HCT116 (cell line): ENCODE results near the gene FKBP2. TPM values are rescaled to one million over a fixed set of nuclear protein-coding genes. Genes with fewer than 3 reads are reported as not detected.

Experiments
- ATAC-seq: fragments of 200-7000 bp; cut with Tn5 transposase; 2 replicates; pipeline ENCODE4 v1.9.1; 2020; ENCODE audit warnings: mild to moderate bottlenecking, moderate library complexity
- BruUV-seq: library from RNA; stranded (reverse); fragments of 400-500 nt; replicated peaks from 2 replicates; lab custom pipeline; 2021; lab: Mats Ljungman, UMichigan
- CTCF ChIA-PET: fragments of 300-600 bp; sonication (Branson Sonifier 250); formaldehyde crosslinking; loops from one replicate; lab custom pipeline; 2021; ENCODE audit warnings: antibody characterized with exemption; lab: Charles Lee
- POLR2A ChIA-PET: fragments of 300-600, 350-600 bp; sonication (Branson Sonifier 250); formaldehyde crosslinking; loops from one replicate; lab custom pipeline; 2021; ENCODE audit warnings: antibody characterized with exemption; lab: Charles Lee
- RAD21 ChIA-PET, 2 experiments: fragments of 300-600 bp; sonication (Branson Sonifier 250); formaldehyde crosslinking; loops; one replicate each; lab custom pipeline; 2023; ENCODE audit warnings: low total read pairs in 2 of 2; ENCODE audit not compliant: uncharacterized antibody in 2 of 2, unreplicated experiment in 2 of 2, low non-redundant PET in 1 of 2; lab: Charles Lee
- DNase-seq: peaks from one replicate; pipeline ENCODE4 v3.0.0-alpha.2; 2010; ENCODE audit warnings: low read depth, low spot score
- H2AFZ ChIP-seq: fragments of 200-600 bp; shearing (Covaris generic), sonication (generic); 2 replicates; pipeline ENCODE4 v1.6.1; 2017; ENCODE audit warnings: low read depth, mixed run types, mixed read lengths, antibody characterized with exemption, low read length; ENCODE audit not compliant: poor library complexity, severe bottlenecking
- H3K27ac ChIP-seq: 2 replicates; pipeline ENCODE4 v1.5.1; 2012; ENCODE audit warnings: low read depth, low read length
- H3K27me3 ChIP-seq: fragments of 200-600 bp; sonication (generic); 2 replicates; pipeline ENCODE4 v1.6.1; 2016; ENCODE audit warnings: mixed run types, low read length, mixed read lengths; ENCODE audit not compliant: insufficient read depth
- H3K36me3 ChIP-seq, 2 experiments: fragments of 200-500 bp in 1 of 2; fragments of 200-600 bp in 1 of 2; sonication (Bioruptor generic) in 1 of 2; sonication (generic) in 1 of 2; 2 replicates each; pipeline versions ENCODE4 v1.5.1 to v1.6.1; 2014 to 2016; ENCODE audit warnings: low read length in 2 of 2, inconsistent platforms in 1 of 2, mixed read lengths in 1 of 2, mixed run types in 1 of 2; ENCODE audit not compliant: insufficient read depth in 2 of 2, control insufficient read depth in 1 of 2
- H3K4me1 ChIP-seq, 2 experiments: fragments of 200-600 bp in 1 of 2; sonication (generic) in 1 of 2; 2 replicates each; pipeline versions ENCODE4 v1.5.1 to v1.6.1; 2012 to 2017; ENCODE audit warnings: low read length in 2 of 2, inconsistent platforms in 1 of 2, mild to moderate bottlenecking in 1 of 2, mixed read lengths in 1 of 2, mixed run types in 1 of 2, moderate library complexity in 1 of 2; ENCODE audit not compliant: insufficient read depth in 2 of 2, control insufficient read depth in 1 of 2
- H3K4me2 ChIP-seq: fragments of 200-600 bp; sonication (generic); 2 replicates; pipeline ENCODE4 v1.6.1; 2017; ENCODE audit warnings: mixed run types, low read length, mixed read lengths
- H3K4me3 ChIP-seq, 2 experiments: fragments of 200-600 bp in 1 of 2; sonication (generic) in 1 of 2; replicated peaks in 1 of 2; 2 replicates each; pipeline ENCODE4 v1.5.1; 2011 to 2016; ENCODE audit warnings: low read length in 2 of 2, control low read depth in 1 of 2, low read depth in 1 of 2, mild to moderate bottlenecking in 1 of 2, mixed read lengths in 1 of 2, mixed run types in 1 of 2
- H3K79me2 ChIP-seq: fragments of 200-600 bp; sonication (generic); 2 replicates; pipeline ENCODE4 v1.6.1; 2017; ENCODE audit warnings: mild to moderate bottlenecking, mixed run types, low read length, moderate library complexity, mixed read lengths; ENCODE audit not compliant: insufficient read depth
- H3K9ac ChIP-seq: fragments of 200-600 bp; sonication (generic); 2 replicates; pipeline ENCODE4 v1.6.1; 2016; ENCODE audit warnings: low read length, mixed read lengths
- H3K9me2 ChIP-seq: fragments of 200-600 bp; sonication (generic), shearing (Covaris generic); 2 replicates; pipeline ENCODE4 v1.6.1; 2017; ENCODE audit warnings: mixed run types, mild to moderate bottlenecking, moderate library complexity; ENCODE audit not compliant: insufficient read depth
- H3K9me3 ChIP-seq, 2 experiments: fragments of 200-500 bp in 1 of 2; fragments of 200-600 bp in 1 of 2; sonication (Bioruptor generic) in 1 of 2; sonication (generic) in 1 of 2; 2 replicates each; pipeline ENCODE4 v1.6.1; 2014 to 2017; ENCODE audit warnings: low read length in 2 of 2, mixed read lengths in 2 of 2, inconsistent platforms in 1 of 2, low read depth in 1 of 2, mild to moderate bottlenecking in 1 of 2, mixed run types in 1 of 2, moderate library complexity in 1 of 2; ENCODE audit not compliant: control insufficient read depth in 1 of 2, insufficient read depth in 1 of 2
- H4K20me1 ChIP-seq: fragments of 200-600 bp; sonication (generic), shearing (Covaris generic); 2 replicates; pipeline ENCODE4 v1.6.1; 2017; ENCODE audit warnings: mixed run types, mild to moderate bottlenecking, moderate library complexity; ENCODE audit not compliant: insufficient read depth
- ATF3 ChIP-seq: IDR thresholded peaks from 2 replicates; pipeline ENCODE4 v1.6.1; 2012
- CTCF ChIP-seq, 3 experiments: fragments of 200-600 bp in 1 of 3; sonication (generic) in 1 of 3; IDR thresholded peaks in 2 of 3; conservative IDR thresholded peaks in 1 of 3; 2 replicates each; pipeline ENCODE4 v1.5.1; 2012 to 2017; ENCODE audit warnings: low read depth in 2 of 3, low read length in 2 of 3, antibody characterized with exemption in 1 of 3, borderline replicate concordance in 1 of 3, control low read depth in 1 of 3, mild to moderate bottlenecking in 1 of 3, mixed read lengths in 1 of 3, mixed run types in 1 of 3, moderate library complexity in 1 of 3; ENCODE audit not compliant: insufficient read depth in 1 of 3
- EGR1 ChIP-seq: IDR thresholded peaks from 2 replicates; pipeline ENCODE4 v1.6.1; 2012; ENCODE audit warnings: low read depth
- ELF1 ChIP-seq: IDR thresholded peaks from 2 replicates; pipeline ENCODE4 v1.6.1; 2012; ENCODE audit warnings: low read depth, borderline replicate concordance
- EZH2phosphoT487 ChIP-seq: fragments of 200-600 bp; IDR thresholded peaks from 2 replicates; pipeline ENCODE4 v1.6.1; 2018; ENCODE audit warnings: antibody characterized with exemption, borderline replicate concordance
- FOSL1 ChIP-seq: IDR thresholded peaks from 2 replicates; pipeline ENCODE4 v1.6.1; 2012; ENCODE audit warnings: low read depth
- JUND ChIP-seq: IDR thresholded peaks from 2 replicates; pipeline ENCODE4 v1.6.1; 2012
- RAD21 ChIP-seq: IDR thresholded peaks from 2 replicates; pipeline ENCODE4 v1.6.1; 2012; ENCODE audit warnings: low read depth, mild to moderate bottlenecking
- TCF7L2 ChIP-seq: IDR thresholded peaks from 2 replicates; pipeline ENCODE4 v1.7.0; 2011; ENCODE audit warnings: borderline replicate concordance, inconsistent platforms; ENCODE audit not compliant: insufficient read depth, insufficient read length; ENCODE audit errors: extremely low read depth
- ZFX ChIP-seq: fragments of 450-650 bp; IDR thresholded peaks from 2 replicates; pipeline ENCODE4 v1.6.1; 2017
- intact Hi-C: fragments of 100-400 bp; cut with micrococcal nuclease; formaldehyde crosslinking; loops from 2 replicates; pipeline ENCODE4 v1.10.0; 2022
- total RNA-seq: library from RNA; stranded (reverse); gene quantifications from one replicate; pipeline ENCODE4 v1.2.1, GENCODE V29; 2021; ENCODE audit not compliant: unreplicated experiment
- TF ChIP-seq, protein P1 (sequence below): IDR thresholded peaks from 2 replicates; pipeline ENCODE4 v1.6.1; 2012
- TF ChIP-seq, protein P2 (sequence below): IDR thresholded peaks from 2 replicates; pipeline ENCODE4 v1.6.1; 2012; ENCODE audit warnings: low read depth

FKBP2 gene
- total RNA-seq, 1 experiment from 2014 or later = 69.2 TPM

GRCh38 chr11:64291752-64292459 lies 51.0 kb downstream of the FKBP2 start:
- ChIA-PET CTCF (no interaction called here), RAD21 (no interaction called here), POLR2A (no interaction called here)
- H3K9me2 ChIP-seq = no peaks in the 10 kb centered on the region
- no peak overlapping the region for H3K27ac ChIP-seq
- H3K9me3 ChIP-seq = no peaks in the 10 kb centered on the region
- H3K79me2 ChIP-seq = no peaks in the 10 kb centered on the region
- DNase-seq (no peak), ATAC-seq (no peak)
- H3K9ac ChIP-seq = no peak overlapping the region
- H3K27me3 ChIP-seq = no peaks in the 10 kb centered on the region
- TF ChIP-seq EGR1 = no peak
- TF ChIP-seq RAD21 = no peak
- TF ChIP-seq ZFX = no peak
- TF ChIP-seq, protein P1, sequence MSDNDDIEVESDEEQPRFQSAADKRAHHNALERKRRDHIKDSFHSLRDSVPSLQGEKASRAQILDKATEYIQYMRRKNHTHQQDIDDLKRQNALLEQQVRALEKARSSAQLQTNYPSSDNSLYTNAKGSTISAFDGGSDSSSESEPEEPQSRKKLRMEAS = no peak
- TF ChIP-seq JUND = no peak
- no peak for TF ChIP-seq EZH2phosphoT487
- TF ChIP-seq ELF1 = no peak
- no peak for TF ChIP-seq FOSL1
- H4K20me1 ChIP-seq = no peaks in the 10 kb centered on the region
- H2AFZ ChIP-seq = no peak overlapping the region
- no peak overlapping the region for H3K4me2 ChIP-seq
- H3K4me1 ChIP-seq = peaks cover 0 to 8% of the 10 kb centered on the region in 2 experiments; a peak in 2 of 4 replicates
- no TSS peak for BruUV-seq
- H3K36me3 ChIP-seq = no peaks in the 10 kb centered on the region
- intact Hi-C loops = no loop called here
- no peak overlapping the region for H3K4me3 ChIP-seq

DNA sequence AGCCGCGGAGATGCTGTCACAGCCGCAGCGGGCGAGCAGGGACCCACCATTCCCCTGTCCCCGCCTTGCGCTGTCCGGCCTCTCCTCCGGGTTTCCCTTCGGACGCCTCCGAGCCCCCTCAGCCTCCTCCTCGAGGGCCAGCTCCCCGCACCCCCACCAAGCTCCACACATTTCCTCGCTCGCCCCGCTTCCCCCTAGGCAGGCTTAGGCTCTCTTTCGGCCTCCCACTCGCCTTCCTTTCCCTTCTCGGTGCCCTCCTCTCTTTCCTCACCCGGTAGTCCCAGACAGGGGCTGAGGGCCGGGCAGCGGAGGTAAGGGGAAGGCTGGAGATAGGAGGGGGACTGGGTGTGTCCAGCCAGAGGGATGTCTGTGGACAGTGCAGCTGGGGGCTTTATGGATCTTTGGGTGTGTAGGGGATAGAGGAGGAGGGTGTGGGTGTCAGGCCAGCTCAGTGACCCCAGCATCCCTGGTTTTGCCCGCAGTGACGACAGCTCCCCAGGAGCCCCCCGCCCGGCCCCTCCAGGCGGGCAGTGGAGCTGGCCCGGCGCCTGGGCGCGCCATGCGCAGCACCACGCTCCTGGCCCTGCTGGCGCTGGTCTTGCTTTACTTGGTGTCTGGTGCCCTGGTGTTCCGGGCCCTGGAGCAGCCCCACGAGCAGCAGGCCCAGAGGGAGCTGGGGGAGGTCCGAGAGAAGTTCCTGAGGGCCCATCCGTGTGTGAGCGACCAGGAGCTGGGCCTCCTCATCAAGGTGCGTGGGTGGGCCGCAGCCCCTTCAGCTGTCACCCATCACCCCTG lies 51.8 kb downstream of the FKBP2 start:
- H3K4me2 ChIP-seq = no peak overlapping the region
- no peaks in the 10 kb centered on the region for H3K79me2 ChIP-seq
- RAD21 ChIA-PET = no interaction called here
- ATAC-seq (no peak), DNase-seq (no peak)
- POLR2A ChIA-PET = no interaction called here
- no peaks in the 10 kb centered on the region for H3K9me3 ChIP-seq
- no peak overlapping the region for H3K27ac ChIP-seq
- peaks cover 0 to 8% of the 10 kb centered on the region in 2 experiments; a peak in 2 of 4 replicates for H3K4me1 ChIP-seq
- no peak overlapping the region for H3K9ac ChIP-seq
- no peaks in the 10 kb centered on the region for H3K36me3 ChIP-seq
- no peak overlapping the region for H3K4me3 ChIP-seq
- H3K9me2 ChIP-seq = no peaks in the 10 kb centered on the region
- intact Hi-C loops = no loop called here
- no TSS peak for BruUV-seq
- no peaks in the 10 kb centered on the region for H3K27me3 ChIP-seq
- H2AFZ ChIP-seq = no peak overlapping the region
- CTCF ChIA-PET = interaction anchor here (1.7 kb wide), 1 partner anchor 12 kb away, joined by 4 read pairs; the partner anchor contains the start of gene ESRRA
- no peaks in the 10 kb centered on the region for H4K20me1 ChIP-seq
- TF ChIP-seq ZFX (no peak), JUND (no peak), EGR1 (no peak), CTCF (IDR thresholded peaks at IDR 0.05 in 2 of 3, conservative IDR thresholded peaks at IDR 0.05 in 1 of 3; ENCODE audit: borderline replicate concordance in 1 of 3, insufficient read depth in 1 of 3, low read depth in 2 of 3, low read length in 2 of 3) (no peak), TCF7L2 (no peak), ATF3 (no peak), ELF1 (no peak)
- TF ChIP-seq, protein P2, sequence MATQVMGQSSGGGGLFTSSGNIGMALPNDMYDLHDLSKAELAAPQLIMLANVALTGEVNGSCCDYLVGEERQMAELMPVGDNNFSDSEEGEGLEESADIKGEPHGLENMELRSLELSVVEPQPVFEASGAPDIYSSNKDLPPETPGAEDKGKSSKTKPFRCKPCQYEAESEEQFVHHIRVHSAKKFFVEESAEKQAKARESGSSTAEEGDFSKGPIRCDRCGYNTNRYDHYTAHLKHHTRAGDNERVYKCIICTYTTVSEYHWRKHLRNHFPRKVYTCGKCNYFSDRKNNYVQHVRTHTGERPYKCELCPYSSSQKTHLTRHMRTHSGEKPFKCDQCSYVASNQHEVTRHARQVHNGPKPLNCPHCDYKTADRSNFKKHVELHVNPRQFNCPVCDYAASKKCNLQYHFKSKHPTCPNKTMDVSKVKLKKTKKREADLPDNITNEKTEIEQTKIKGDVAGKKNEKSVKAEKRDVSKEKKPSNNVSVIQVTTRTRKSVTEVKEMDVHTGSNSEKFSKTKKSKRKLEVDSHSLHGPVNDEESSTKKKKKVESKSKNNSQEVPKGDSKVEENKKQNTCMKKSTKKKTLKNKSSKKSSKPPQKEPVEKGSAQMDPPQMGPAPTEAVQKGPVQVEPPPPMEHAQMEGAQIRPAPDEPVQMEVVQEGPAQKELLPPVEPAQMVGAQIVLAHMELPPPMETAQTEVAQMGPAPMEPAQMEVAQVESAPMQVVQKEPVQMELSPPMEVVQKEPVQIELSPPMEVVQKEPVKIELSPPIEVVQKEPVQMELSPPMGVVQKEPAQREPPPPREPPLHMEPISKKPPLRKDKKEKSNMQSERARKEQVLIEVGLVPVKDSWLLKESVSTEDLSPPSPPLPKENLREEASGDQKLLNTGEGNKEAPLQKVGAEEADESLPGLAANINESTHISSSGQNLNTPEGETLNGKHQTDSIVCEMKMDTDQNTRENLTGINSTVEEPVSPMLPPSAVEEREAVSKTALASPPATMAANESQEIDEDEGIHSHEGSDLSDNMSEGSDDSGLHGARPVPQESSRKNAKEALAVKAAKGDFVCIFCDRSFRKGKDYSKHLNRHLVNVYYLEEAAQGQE = no peak
